K562 (cell line): Measurements from ENCODE around the gene TBX10. TPM values are rescaled to one million over a fixed set of nuclear protein-coding genes. Genes with fewer than 3 reads are reported as not detected.

ENCODE experiments used
- BRF1 ChIP-seq: IDR thresholded peaks from 3 replicates; pipeline ENCODE4 v1.6.1; 2011; ENCODE audit warnings: borderline replicate concordance, mild to moderate bottlenecking; ENCODE audit not compliant: insufficient read length; ENCODE audit errors: extremely low read depth
- HMGN3 ChIP-seq: IDR thresholded peaks from 2 replicates; pipeline ENCODE4 v1.6.1; 2011; ENCODE audit warnings: borderline replicate concordance, low read depth, mild to moderate bottlenecking, mixed read lengths, low read length; ENCODE audit not compliant: insufficient read length; ENCODE audit errors: extremely low read depth
- HNRNPLL ChIP-seq: fragments of 200-400 bp; formaldehyde crosslinking; IDR thresholded peaks from 2 replicates; pipeline ENCODE4 v1.6.1; 2017; ENCODE audit warnings: low read length, low read depth, mild to moderate bottlenecking; ENCODE audit not compliant: poor library complexity, severe bottlenecking
- HSF4 ChIP-seq: fragments of 250-450 bp; sonication (Bioruptor Pico); IDR thresholded peaks from 2 replicates; pipeline ENCODE4 v2.1.2; 2022; ENCODE audit warnings: mild to moderate bottlenecking, moderate library complexity, borderline replicate concordance
- KDM4B ChIP-seq, 2 experiments: fragments of 450-650 bp in 1 of 2; sonication (generic) in 1 of 2; IDR thresholded peaks; 2 replicates each; pipeline ENCODE4 v1.6.1; 2016 to 2017; ENCODE audit warnings: borderline replicate concordance in 2 of 2, antibody characterized with exemption in 1 of 2, low read depth in 1 of 2, mild to moderate bottlenecking in 1 of 2
- NR4A1 ChIP-seq, 2 experiments: fragments of 250-450 bp in 1 of 2; fragments of 450-650 bp in 1 of 2; sonication (Bioruptor Pico) in 1 of 2; IDR thresholded peaks; 2 replicates each; pipeline versions ENCODE4 v1.4.0 to v1.6.1; 2016 to 2020; ENCODE audit warnings: mild to moderate bottlenecking in 2 of 2, missing compliant biosample characterization in 1 of 2, missing genetic modification characterization in 1 of 2, moderate library complexity in 1 of 2
- ZBTB1 ChIP-seq: sonication (generic); formaldehyde crosslinking; IDR thresholded peaks from 2 replicates; pipeline ENCODE4 v1.8.1; 2023; ENCODE audit warnings: missing genetic modification reagents, low read depth, mild to moderate bottlenecking, borderline replicate concordance
- polyA plus RNA-seq, 8 experiments: library from polyadenylated mRNA; depleted of rRNA in 4 of 8; stranded (reverse) in 5 of 8; unstranded in 3 of 8; fragments of >200 nt; fragmentation: Nextera tagmentation in 2 of 8; fragmentation: Illumina TruSeq in 1 of 8; extraction: Ambion mirVana in 2 of 8; extraction: Trizol in 1 of 8; gene quantifications; 2 replicates each; pipeline versions ENCODE4 v1.2.1 to v1.2.3, GENCODE V29; 2011 to 2014; ENCODE audit warnings: inconsistent platforms in 1 of 8, missing spikeins in 1 of 8
- total RNA-seq, 7 experiments: library from RNA; depleted of rRNA in 6 of 7; stranded (reverse); fragments of >200 nt in 6 of 7; fragmentation: Illumina TruSeq in 2 of 7; extraction: Trizol in 2 of 7; gene quantifications; 2 replicates each; pipeline versions ENCODE4 v1.2.1 to v1.2.3, GENCODE V29; 2011 to 2021; ENCODE audit warnings: low replicate concordance in 1 of 7
- TF ChIP-seq, protein P1 (sequence below): sonication (generic); formaldehyde crosslinking; IDR thresholded peaks from 2 replicates; pipeline ENCODE4 v1.8.1; 2022; ENCODE audit warnings: missing genetic modification reagents
- TF ChIP-seq, protein P2 (sequence below): IDR thresholded peaks from 2 replicates; pipeline ENCODE4 v1.6.1; 2014; ENCODE audit warnings: antibody characterized with exemption
- TF ChIP-seq, protein P3 (sequence below), 2 experiments: fragments of 450-650 bp; conservative IDR thresholded peaks; 2 replicates each; pipeline ENCODE4 v1.6.1; 2017; ENCODE audit warnings: mild to moderate bottlenecking in 2 of 2, moderate library complexity in 2 of 2
- TF ChIP-seq, protein P4 (sequence below): fragments of 450-650 bp; formaldehyde crosslinking; IDR thresholded peaks from 2 replicates; pipeline ENCODE4 v1.4.0; 2022; ENCODE audit warnings: missing genetic modification characterization
- TF ChIP-seq, protein P5 (sequence below): fragments of 200-800 bp; sonication (Bioruptor generic); IDR thresholded peaks from 2 replicates; pipeline ENCODE4 v1.6.1; 2017; ENCODE audit warnings: missing genetic modification characterization, missing compliant biosample characterization
- TF ChIP-seq, protein P6 (sequence below), 2 experiments: IDR thresholded peaks in 1 of 2; conservative IDR thresholded peaks in 1 of 2; 2 replicates each; pipeline ENCODE4 v1.6.1; 2016; ENCODE audit warnings: low read depth in 2 of 2, mild to moderate bottlenecking in 1 of 2, missing compliant biosample characterization in 1 of 2, missing genetic modification characterization in 1 of 2, moderate library complexity in 1 of 2

Gene TBX10
- total and polyA plus RNA-seq, 9 of the 15 experiments (the other 6 are each of a cell fraction or from before 2014, with no cell fraction given) = not detected

DNA sequence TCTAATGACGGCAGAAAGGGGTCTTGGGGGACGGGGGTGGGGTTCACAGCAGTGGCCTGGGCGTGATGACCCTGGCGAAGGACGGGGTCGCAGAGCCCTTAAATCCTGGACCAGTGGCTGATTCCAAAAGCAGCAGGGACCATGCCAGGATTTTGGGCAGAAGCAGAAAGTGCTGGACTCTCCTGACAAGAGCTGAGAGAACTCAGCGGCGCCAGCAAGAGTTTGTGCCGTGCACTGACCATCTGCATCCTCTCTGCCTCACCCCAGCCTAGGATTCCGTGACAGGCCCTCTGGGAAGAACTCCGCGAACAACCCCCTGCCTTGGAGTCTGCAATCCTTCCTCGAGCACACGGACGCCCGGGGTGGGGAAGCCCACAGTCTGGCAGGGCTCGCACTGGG is 33.5 kb downstream of the TBX10 start (continued):
- TF ChIP-seq, protein P1, sequence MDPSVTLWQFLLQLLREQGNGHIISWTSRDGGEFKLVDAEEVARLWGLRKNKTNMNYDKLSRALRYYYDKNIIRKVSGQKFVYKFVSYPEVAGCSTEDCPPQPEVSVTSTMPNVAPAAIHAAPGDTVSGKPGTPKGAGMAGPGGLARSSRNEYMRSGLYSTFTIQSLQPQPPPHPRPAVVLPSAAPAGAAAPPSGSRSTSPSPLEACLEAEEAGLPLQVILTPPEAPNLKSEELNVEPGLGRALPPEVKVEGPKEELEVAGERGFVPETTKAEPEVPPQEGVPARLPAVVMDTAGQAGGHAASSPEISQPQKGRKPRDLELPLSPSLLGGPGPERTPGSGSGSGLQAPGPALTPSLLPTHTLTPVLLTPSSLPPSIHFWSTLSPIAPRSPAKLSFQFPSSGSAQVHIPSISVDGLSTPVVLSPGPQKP = no peak
- TF ChIP-seq, protein P2, sequence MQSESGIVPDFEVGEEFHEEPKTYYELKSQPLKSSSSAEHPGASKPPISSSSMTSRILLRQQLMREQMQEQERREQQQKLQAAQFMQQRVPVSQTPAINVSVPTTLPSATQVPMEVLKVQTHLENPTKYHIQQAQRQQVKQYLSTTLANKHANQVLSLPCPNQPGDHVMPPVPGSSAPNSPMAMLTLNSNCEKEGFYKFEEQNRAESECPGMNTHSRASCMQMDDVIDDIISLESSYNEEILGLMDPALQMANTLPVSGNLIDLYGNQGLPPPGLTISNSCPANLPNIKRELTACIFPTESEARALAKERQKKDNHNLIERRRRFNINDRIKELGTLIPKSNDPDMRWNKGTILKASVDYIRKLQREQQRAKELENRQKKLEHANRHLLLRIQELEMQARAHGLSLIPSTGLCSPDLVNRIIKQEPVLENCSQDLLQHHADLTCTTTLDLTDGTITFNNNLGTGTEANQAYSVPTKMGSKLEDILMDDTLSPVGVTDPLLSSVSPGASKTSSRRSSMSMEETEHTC = 0 out of 2 replicates have a peak, but pooled peaks have one; percentile 3
- TF ChIP-seq NR4A1 (CRISPR knock-in tag; IDR thresholded peaks at IDR 0.05) (0 out of 2 replicates have a peak, but pooled peaks have one; percentile 19), NR4A1 (tag; IDR thresholded peaks at IDR 0.05) (no peak), HMGN3 (peak; percentile 39), HSF4 (CRISPR knock-in tag) (no peak), BRF1 (no peak), ZBTB1 (CRISPR knock-in tag) (no peak), KDM4B (IDR thresholded peaks at IDR 0.05; ENCODE audit: borderline replicate concordance in 2 of 2, low read depth in 1 of 2) (no peak), HNRNPLL (no peak)
- TF ChIP-seq, protein P3, sequence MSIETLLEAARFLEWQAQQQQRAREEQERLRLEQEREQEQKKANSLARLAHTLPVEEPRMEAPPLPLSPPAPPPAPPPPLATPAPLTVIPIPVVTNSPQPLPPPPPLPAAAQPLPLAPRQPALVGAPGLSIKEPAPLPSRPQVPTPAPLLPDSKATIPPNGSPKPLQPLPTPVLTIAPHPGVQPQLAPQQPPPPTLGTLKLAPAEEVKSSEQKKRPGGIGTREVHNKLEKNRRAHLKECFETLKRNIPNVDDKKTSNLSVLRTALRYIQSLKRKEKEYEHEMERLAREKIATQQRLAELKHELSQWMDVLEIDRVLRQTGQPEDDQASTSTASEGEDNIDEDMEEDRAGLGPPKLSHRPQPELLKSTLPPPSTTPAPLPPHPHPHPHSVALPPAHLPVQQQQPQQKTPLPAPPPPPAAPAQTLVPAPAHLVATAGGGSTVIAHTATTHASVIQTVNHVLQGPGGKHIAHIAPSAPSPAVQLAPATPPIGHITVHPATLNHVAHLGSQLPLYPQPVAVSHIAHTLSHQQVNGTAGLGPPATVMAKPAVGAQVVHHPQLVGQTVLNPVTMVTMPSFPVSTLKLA (conservative IDR thresholded peaks at IDR 0.05) = no peak
- TF ChIP-seq, protein P4, sequence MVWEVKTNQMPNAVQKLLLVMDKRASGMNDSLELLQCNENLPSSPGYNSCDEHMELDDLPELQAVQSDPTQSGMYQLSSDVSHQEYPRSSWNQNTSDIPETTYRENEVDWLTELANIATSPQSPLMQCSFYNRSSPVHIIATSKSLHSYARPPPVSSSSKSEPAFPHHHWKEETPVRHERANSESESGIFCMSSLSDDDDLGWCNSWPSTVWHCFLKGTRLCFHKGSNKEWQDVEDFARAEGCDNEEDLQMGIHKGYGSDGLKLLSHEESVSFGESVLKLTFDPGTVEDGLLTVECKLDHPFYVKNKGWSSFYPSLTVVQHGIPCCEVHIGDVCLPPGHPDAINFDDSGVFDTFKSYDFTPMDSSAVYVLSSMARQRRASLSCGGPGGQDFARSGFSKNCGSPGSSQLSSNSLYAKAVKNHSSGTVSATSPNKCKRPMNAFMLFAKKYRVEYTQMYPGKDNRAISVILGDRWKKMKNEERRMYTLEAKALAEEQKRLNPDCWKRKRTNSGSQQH (CRISPR knock-in tag) = no peak
- TF ChIP-seq, protein P5, sequence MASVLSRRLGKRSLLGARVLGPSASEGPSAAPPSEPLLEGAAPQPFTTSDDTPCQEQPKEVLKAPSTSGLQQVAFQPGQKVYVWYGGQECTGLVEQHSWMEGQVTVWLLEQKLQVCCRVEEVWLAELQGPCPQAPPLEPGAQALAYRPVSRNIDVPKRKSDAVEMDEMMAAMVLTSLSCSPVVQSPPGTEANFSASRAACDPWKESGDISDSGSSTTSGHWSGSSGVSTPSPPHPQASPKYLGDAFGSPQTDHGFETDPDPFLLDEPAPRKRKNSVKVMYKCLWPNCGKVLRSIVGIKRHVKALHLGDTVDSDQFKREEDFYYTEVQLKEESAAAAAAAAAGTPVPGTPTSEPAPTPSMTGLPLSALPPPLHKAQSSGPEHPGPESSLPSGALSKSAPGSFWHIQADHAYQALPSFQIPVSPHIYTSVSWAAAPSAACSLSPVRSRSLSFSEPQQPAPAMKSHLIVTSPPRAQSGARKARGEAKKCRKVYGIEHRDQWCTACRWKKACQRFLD (CRISPR knock-in tag) = peak; percentile 84
- TF ChIP-seq, protein P6, sequence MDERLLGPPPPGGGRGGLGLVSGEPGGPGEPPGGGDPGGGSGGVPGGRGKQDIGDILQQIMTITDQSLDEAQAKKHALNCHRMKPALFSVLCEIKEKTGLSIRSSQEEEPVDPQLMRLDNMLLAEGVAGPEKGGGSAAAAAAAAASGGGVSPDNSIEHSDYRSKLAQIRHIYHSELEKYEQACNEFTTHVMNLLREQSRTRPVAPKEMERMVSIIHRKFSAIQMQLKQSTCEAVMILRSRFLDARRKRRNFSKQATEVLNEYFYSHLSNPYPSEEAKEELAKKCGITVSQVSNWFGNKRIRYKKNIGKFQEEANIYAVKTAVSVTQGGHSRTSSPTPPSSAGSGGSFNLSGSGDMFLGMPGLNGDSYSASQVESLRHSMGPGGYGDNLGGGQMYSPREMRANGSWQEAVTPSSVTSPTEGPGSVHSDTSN (CRISPR knock-in tag; IDR thresholded peaks at IDR 0.05; ENCODE audit: low read depth) = no peak
- TF ChIP-seq, protein P6 (tag; conservative IDR thresholded peaks at IDR 0.05; ENCODE audit: low read depth) = no peak
